HepG2 (cell line): ENCODE results near the gene SRPRA. TPM values are rescaled to one million over a fixed set of nuclear protein-coding genes. Genes with fewer than 3 reads are reported as not detected.

Source experiments
- ATAC-seq: fragments of 200-7000 bp; cut with Tn5 transposase; 3 replicates; pipeline ENCODE4 v1.9.1; 2020; ENCODE audit warnings: mild to moderate bottlenecking, moderate library complexity
- BruUV-seq: library from RNA; stranded (reverse); fragments of 400-500 nt; replicated peaks from 2 replicates; lab custom pipeline; 2021; lab: Mats Ljungman, UMichigan
- CTCF ChIA-PET: fragments of 300-600 bp; formaldehyde crosslinking; extraction: SDS; loops from one replicate; lab custom pipeline; 2021; ENCODE audit warnings: low total read pairs, inconsistent platforms, low intra/inter-chr PET ratio; lab: Yijun Ruan, JAX
- POLR2A ChIA-PET: fragments of 350-600 bp; sonication (Branson Sonifier 250); formaldehyde crosslinking; loops from one replicate; lab custom pipeline; 2020; ENCODE audit warnings: antibody characterized with exemption, inconsistent platforms; lab: Yijun Ruan, JAX
- DNase-seq: peaks from one replicate; pipeline ENCODE4 v3.0.0-alpha.2; 2015; ENCODE audit warnings: low spot score
- FAIRE-seq: peaks from 3 replicates; lab custom pipeline; 2011; peaks lifted over from hg19 to GRCh38; lab: Jason Lieb, UNC
- H2AFZ ChIP-seq: one replicate; pipeline ENCODE4 v1.6.1; 2011; ENCODE audit warnings: low read length, inconsistent platforms
- H3K27ac ChIP-seq: fragments of 300-600 bp; 3 replicates; pipeline ENCODE4 v1.8.0; 2011; ENCODE audit warnings: mixed run types, mild to moderate bottlenecking, mixed read lengths, low read length, inconsistent platforms; ENCODE audit not compliant: insufficient read depth; ENCODE audit errors: extremely low read length
- H3K27me3 ChIP-seq, 2 experiments: fragments of 200-600 bp in 1 of 2; 2 replicates in 1 of 2; 3 replicates in 1 of 2; pipeline versions ENCODE4 v1.6.0 to v1.8.0; 2011; ENCODE audit warnings: low read length in 2 of 2, mild to moderate bottlenecking in 2 of 2, moderate library complexity in 2 of 2, inconsistent platforms in 1 of 2; ENCODE audit not compliant: insufficient read depth in 2 of 2, control insufficient read depth in 1 of 2
- H3K36me3 ChIP-seq, 2 experiments: fragments of 200-600 bp in 1 of 2; replicated peaks in 1 of 2; 2 replicates in 1 of 2; 3 replicates in 1 of 2; pipeline versions ENCODE4 v1.5.1 to v1.8.0; 2011; ENCODE audit warnings: low read length in 2 of 2, inconsistent platforms in 1 of 2; ENCODE audit not compliant: insufficient read depth in 2 of 2, control insufficient read depth in 1 of 2
- H3K4me1 ChIP-seq: 2 replicates; pipeline ENCODE4 v1.5.1; 2012; ENCODE audit warnings: low read length, inconsistent platforms; ENCODE audit not compliant: insufficient read depth
- H3K4me2 ChIP-seq: 2 replicates; pipeline ENCODE4 v1.6.0; 2011; ENCODE audit warnings: low read depth, low read length, inconsistent platforms
- H3K4me3 ChIP-seq, 3 experiments: fragments of 200-600 bp in 1 of 3; sonication (generic), shearing (Covaris generic) in 1 of 3; replicated peaks in 1 of 3; 2 replicates each; pipeline ENCODE4 v1.5.1; 2011 to 2016; ENCODE audit warnings: low read length in 3 of 3, inconsistent platforms in 2 of 3, low read depth in 2 of 3, mild to moderate bottlenecking in 2 of 3, control low read depth in 1 of 3, mixed read lengths in 1 of 3; ENCODE audit not compliant: insufficient read depth in 1 of 3
- H3K79me2 ChIP-seq: one replicate; pipeline ENCODE4 v1.6.1; 2011; ENCODE audit warnings: low read length, inconsistent platforms; ENCODE audit not compliant: insufficient read depth
- H3K9ac ChIP-seq: 2 replicates; pipeline ENCODE4 v1.6.0; 2011; ENCODE audit warnings: mild to moderate bottlenecking, low read depth, low read length, inconsistent platforms; ENCODE audit not compliant: insufficient read depth
- H3K9me3 ChIP-seq: 2 replicates; pipeline ENCODE4 v1.5.1; 2012; ENCODE audit warnings: mild to moderate bottlenecking, low read length
- H4K20me1 ChIP-seq: 2 replicates; pipeline ENCODE4 v1.6.0; 2011; ENCODE audit warnings: inconsistent platforms, mild to moderate bottlenecking, low read length, moderate library complexity; ENCODE audit not compliant: insufficient read depth
- GABPB1 ChIP-seq: IDR thresholded peaks from 2 replicates; pipeline ENCODE4 v1.6.1; 2016; ENCODE audit warnings: mild to moderate bottlenecking, missing genetic modification reagents, moderate library complexity, missing compliant biosample characterization
- NCOA2 ChIP-seq: sonication (generic); formaldehyde crosslinking; IDR thresholded peaks from 2 replicates; pipeline ENCODE4 v1.8.0; 2022; ENCODE audit warnings: inconsistent platforms
- NFE2L2 ChIP-seq: fragments of 150-350 bp; IDR thresholded peaks from 2 replicates; pipeline ENCODE4 v1.6.1; 2014; ENCODE audit warnings: low read length
- NPAS2 ChIP-seq: sonication (generic); formaldehyde crosslinking; IDR thresholded peaks from 2 replicates; pipeline ENCODE4 v1.8.0; 2022; ENCODE audit warnings: mild to moderate bottlenecking, missing genetic modification reagents, borderline replicate concordance
- POLR2A ChIP-seq, 2 experiments: IDR thresholded peaks; 2 replicates each; pipeline ENCODE4 v1.6.1; 2011; ENCODE audit warnings: low read depth in 2 of 2, low read length in 2 of 2, mild to moderate bottlenecking in 1 of 2, moderate library complexity in 1 of 2; ENCODE audit not compliant: insufficient read depth in 1 of 2
- POLR2G ChIP-seq: fragments of 200-400 bp; formaldehyde crosslinking; IDR thresholded peaks from 2 replicates; pipeline ENCODE4 v1.6.1; 2018; ENCODE audit warnings: mild to moderate bottlenecking, low read depth, low read length, moderate library complexity
- SMAD1 ChIP-seq: sonication (generic); formaldehyde crosslinking; IDR thresholded peaks from 2 replicates; pipeline ENCODE4 v1.4.0; 2020; ENCODE audit warnings: missing genetic modification reagents, low read depth, mild to moderate bottlenecking, borderline replicate concordance
- SRSF9 ChIP-seq: fragments of 200-400 bp; formaldehyde crosslinking; IDR thresholded peaks from 2 replicates; pipeline ENCODE4 v1.6.1; 2018; ENCODE audit warnings: borderline replicate concordance, mild to moderate bottlenecking, low read depth, low read length; ENCODE audit not compliant: insufficient read depth, poor library complexity, severe bottlenecking
- SRY ChIP-seq: sonication (generic); formaldehyde crosslinking; IDR thresholded peaks from 2 replicates; pipeline ENCODE4 v1.8.0; 2022; ENCODE audit warnings: mild to moderate bottlenecking, missing genetic modification reagents
- STAT5B ChIP-seq: sonication (generic); formaldehyde crosslinking; IDR thresholded peaks from 2 replicates; pipeline ENCODE4 v1.4.0; 2020; ENCODE audit warnings: missing genetic modification reagents
- ZNF567 ChIP-seq: sonication (generic); formaldehyde crosslinking; IDR thresholded peaks from 2 replicates; pipeline ENCODE4 v1.8.1; 2023; ENCODE audit warnings: mild to moderate bottlenecking, missing genetic modification reagents, borderline replicate concordance
- ZNF672 ChIP-seq: sonication (generic); formaldehyde crosslinking; IDR thresholded peaks from 2 replicates; pipeline ENCODE4 v1.8.1; 2022; ENCODE audit warnings: missing genetic modification reagents
- ZNF704 ChIP-seq: sonication (generic); formaldehyde crosslinking; IDR thresholded peaks from 2 replicates; pipeline ENCODE4 v1.8.1; 2023; ENCODE audit warnings: mild to moderate bottlenecking, inconsistent platforms, moderate library complexity, missing genetic modification reagents, borderline replicate concordance
- WGBS: methylation state at CpG from one replicate; pipeline ENCODE4 v1.1.6; 2017; ENCODE audit warnings: low lambda C conversion rate; 5-methylcytosine and 5-hydroxymethylcytosine counted together
- in situ Hi-C: cut with HindIII; loops from 2 replicates; pipeline ENCODE4 v1.10.0; 2017; ENCODE audit warnings: low pct_unique_long_range_greater_than_20kb; ENCODE audit not compliant: extremely low pct_ligation_motif_present
- intact Hi-C: fragments of 100-400 bp; cut with micrococcal nuclease; formaldehyde crosslinking; loops from one replicate; pipeline ENCODE4 v1.10.0; 2022; ENCODE audit not compliant: unreplicated experiment
- polyA plus RNA-seq, 8 experiments: library from polyadenylated mRNA; depleted of rRNA in 3 of 8; stranded (reverse) in 7 of 8; unstranded in 1 of 8; fragments of >200 nt; fragmentation: Illumina TruSeq in 4 of 8; extraction: Trizol in 4 of 8; gene quantifications; 2 replicates each; pipeline versions ENCODE4 v1.2.1 to v1.2.3, GENCODE V29; 2011 to 2016; ENCODE audit warnings: low read depth in 4 of 8, missing spikeins in 1 of 8, mixed read lengths in 1 of 8; ENCODE audit not compliant: insufficient read depth in 1 of 8
- total RNA-seq, 5 experiments: library from RNA; depleted of rRNA; stranded (reverse); fragments of >200 nt; fragmentation: Illumina TruSeq; extraction: Trizol; gene quantifications; 2 replicates each; pipeline ENCODE4 v1.2.3, GENCODE V29; 2016; ENCODE audit warnings: low read depth in 1 of 5
- TF ChIP-seq, protein P1 (sequence below): sonication (generic); formaldehyde crosslinking; IDR thresholded peaks from 2 replicates; pipeline ENCODE4 v1.4.0; 2020; ENCODE audit warnings: missing genetic modification reagents, low read depth, mild to moderate bottlenecking, borderline replicate concordance

Gene SRPRA
- total and polyA plus RNA-seq, 2 of the 13 experiments (the other 11 are each of a cell fraction or from before 2014, with no cell fraction given) = 27.7 to 64.6 TPM

DNA sequence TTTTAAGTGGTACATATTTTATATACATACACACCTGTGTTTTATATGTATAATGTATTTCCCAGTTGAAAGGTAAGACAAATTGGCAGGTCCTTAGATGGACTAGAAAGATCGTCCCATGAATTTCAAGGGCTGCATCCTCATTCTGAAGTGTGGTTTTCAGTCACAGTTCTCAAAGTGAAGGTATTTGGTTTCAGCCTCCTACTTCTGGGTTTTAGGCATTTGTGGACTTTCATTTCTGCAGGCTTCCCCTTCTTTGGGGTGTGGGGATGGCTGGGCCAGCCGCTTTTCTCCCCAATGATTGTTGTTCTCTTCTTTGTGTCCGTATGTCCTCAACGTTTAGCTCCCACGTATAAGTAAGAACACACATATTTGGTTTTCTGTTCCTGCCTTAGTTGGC, 45.1 kb upstream of the SRPRA start:
- TF ChIP-seq POLR2G = no peak
- TF ChIP-seq NPAS2 (CRISPR knock-in tag) = no peak
- TF ChIP-seq NCOA2 (CRISPR knock-in tag) = no peak
- TF ChIP-seq ZNF672 = no peak
- TF ChIP-seq ZNF567 (CRISPR knock-in tag) = no peak
- no peak for TF ChIP-seq NFE2L2
- TF ChIP-seq SRY (CRISPR knock-in tag) = no peak
- TF ChIP-seq, protein P1, sequence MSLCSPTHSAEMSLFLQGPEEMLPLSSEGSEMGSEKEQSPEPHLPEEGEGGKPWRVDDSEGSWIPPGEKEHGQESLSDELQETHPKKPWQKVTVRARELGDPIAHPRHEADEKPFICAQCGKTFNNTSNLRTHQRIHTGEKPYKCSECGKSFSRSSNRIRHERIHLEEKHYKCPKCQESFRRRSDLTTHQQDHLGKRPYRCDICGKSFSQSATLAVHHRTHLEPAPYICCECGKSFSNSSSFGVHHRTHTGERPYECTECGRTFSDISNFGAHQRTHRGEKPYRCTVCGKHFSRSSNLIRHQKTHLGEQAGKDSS (CRISPR knock-in tag) = no peak
- no peak for TF ChIP-seq SMAD1 (CRISPR knock-in tag)
- no peak for TF ChIP-seq STAT5B (CRISPR knock-in tag)
- no peak for TF ChIP-seq POLR2A (IDR thresholded peaks at IDR 0.05; ENCODE audit: insufficient read depth in 1 of 2, low read depth in 2 of 2, low read length in 2 of 2)
- no peak for TF ChIP-seq ZNF704
- no peak for TF ChIP-seq SRSF9
- no peak for TF ChIP-seq GABPB1 (CRISPR knock-in tag)
- TF ChIP-seq, all 625 proteins: peak for 0
- Histone ChIP-seq H3K27me3 (no peaks in the 10 kb centered on the region), H3K79me2 (no peaks in the 10 kb centered on the region), H3K36me3 (peaks cover 0 to 17% of the 10 kb centered on the region in 2 experiments; a peak in 2 of 5 replicates), H3K9ac (no peak overlapping the region), H2AFZ (no peak overlapping the region), H3K4me3 (no peak overlapping the region), H3K4me1 (no peaks in the 10 kb centered on the region), H3K27ac (no peak overlapping the region), H3K4me2 (no peak overlapping the region), H3K9me3 (no peaks in the 10 kb centered on the region), H4K20me1 (no peaks in the 10 kb centered on the region)
- intact Hi-C loops (no loop called here), in situ Hi-C loops (no loop called here)
- POLR2A ChIA-PET = no interaction called here
- WGBS = 96% methylated on average over 5 of the region's 5 CpGs
- DNase-seq = no peak
- FAIRE-seq = no peak
- no TSS peak for BruUV-seq
- ATAC-seq = no peak
- CTCF ChIA-PET = no interaction called here
